Left colon (tissue), 2 donors: ENCODE measurements around the gene SCGB1A1. TPM values are rescaled to one million over a fixed set of nuclear protein-coding genes. Genes with fewer than 3 reads are reported as not detected.
"Not testable (repeated sequence)": the region's sequence is repeated elsewhere in the genome, so short reads cannot be mapped to it uniquely, and the experiment has no call there.

Experiments used
- ATAC-seq: fragments of 200-7000 bp; cut with Tn5 transposase; one replicate; pipeline ENCODE4 v1.9.1; 2020; ENCODE audit warnings: mild to moderate bottlenecking, moderate library complexity
- DNase-seq, 2 donors: peaks; one replicate each; pipeline ENCODE4 v3.0.0-alpha.2; 2020
- intact Hi-C, 2 donors: fragments of 100-400 bp; cut with DNase I in 1 of 2; cut with micrococcal nuclease in 1 of 2; formaldehyde crosslinking; loops; one replicate each; pipeline versions ENCODE4 v1.11.2 to v1.14.0; 2022; cut with DNase I, micrococcal nuclease
- long read RNA-seq: library from polyadenylated mRNA; unstranded; transcript quantifications from one replicate; pipeline ENCODE4 v2.0.0, GENCODE V29; 2021
- total RNA-seq, 2 donors: library from RNA; stranded (reverse); fragmentation: NEBNext Ultra II Directional; extraction: Animal tissue kit (Norgen Biotek cat#: 25700); gene quantifications; one replicate each; pipeline ENCODE4 v1.2.1, GENCODE V29; 2021
- donor health status: DM: no; HTN: no; CAD: no.
- donor health status: DM: yes; HTN: yes; CAD: no.

The SCGB1A1 gene, protein sequence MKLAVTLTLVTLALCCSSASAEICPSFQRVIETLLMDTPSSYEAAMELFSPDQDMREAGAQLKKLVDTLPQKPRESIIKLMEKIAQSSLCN
- not detected for total RNA-seq
- long read RNA-seq: 0 reads

DNA sequence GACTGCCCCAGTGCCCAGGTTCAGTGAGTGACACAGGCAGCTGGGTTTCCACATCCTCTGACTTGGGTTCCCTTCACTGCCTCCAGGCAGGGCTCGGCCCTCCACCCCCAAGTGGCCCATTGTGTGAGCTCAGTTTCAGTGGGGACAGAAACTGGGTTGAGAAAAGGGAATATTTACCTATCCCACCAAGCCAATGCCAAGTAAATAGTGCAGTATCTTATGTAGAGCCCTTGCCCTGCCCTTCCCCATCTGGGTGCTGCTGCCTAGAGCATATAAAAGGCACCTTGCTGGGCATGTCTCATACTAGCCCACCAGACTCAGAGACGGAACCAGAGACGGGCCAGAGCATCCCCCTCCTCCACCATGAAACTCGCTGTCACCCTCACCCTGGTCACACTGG lies at the start of gene SCGB1A1:
TSS of gene SCGB1A1 (plus strand) at position 301 of the 400 bp plus-strand sequence. CDS start at position 364, 63 bp downstream.
- no peak for ATAC-seq
- no peak for DNase-seq
- intact Hi-C loops: no loop called here

DNA sequence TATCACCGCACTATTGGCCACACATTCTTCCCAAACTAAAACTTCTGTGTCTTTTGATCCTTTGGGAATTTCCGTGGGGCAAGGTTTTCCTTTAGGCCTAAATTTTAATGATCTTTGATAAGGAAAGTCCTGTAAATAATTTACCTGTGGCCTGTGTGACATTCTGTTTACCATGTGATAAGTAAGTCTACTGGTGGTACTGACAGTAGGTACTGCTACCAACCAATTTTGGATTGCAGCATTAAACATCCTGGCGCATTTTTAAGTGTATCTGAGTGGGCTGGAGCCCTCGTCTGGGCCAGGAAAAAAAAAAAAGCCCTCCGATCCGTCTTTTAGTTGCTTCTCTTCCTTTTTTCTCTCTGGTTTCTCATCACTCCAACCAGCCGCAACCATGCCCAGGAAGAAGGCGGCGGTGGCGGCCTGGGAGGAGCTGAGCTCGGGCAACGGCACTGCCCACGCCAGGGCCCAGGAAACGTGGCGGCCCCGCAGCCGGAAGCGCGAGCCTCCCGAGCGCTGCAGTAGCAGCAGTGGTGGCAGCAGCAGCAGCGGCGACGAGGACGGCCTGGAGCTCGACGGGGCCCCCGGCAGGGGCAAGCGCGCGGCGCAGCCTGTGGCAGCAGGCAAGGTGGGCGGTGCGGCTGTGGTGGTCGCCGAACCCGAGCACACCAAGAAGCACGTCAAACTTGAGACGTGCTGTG lies 47.9 kb upstream of the SCGB1A1 start:
- peak; percentile 49 to 78 for DNase-seq
- intact Hi-C loops: no loop called here
- ATAC-seq: peak; percentile 98

DNA sequence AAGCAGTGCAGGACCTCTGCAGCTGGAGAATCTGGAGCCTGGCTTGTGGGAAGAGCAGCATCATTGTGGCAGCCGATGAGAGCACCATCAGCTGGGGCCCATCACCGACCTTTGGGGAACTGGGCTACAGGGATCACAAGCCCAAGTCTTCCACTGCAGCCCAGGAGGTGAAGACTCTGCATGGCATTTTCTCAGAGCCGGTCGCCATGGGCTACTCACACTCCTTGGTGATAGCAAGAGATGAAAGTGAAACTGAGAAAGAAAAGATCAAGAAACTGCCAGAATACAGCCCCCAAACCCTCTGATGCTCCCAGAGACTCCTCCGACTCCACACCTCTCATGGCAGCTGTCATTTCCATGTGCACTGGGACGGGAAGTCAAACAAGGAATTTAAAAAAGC lies 46.0 kb upstream of the SCGB1A1 start:
- DNase-seq: no peak
- ATAC-seq: no peak
- intact Hi-C loops: no loop called here

DNA sequence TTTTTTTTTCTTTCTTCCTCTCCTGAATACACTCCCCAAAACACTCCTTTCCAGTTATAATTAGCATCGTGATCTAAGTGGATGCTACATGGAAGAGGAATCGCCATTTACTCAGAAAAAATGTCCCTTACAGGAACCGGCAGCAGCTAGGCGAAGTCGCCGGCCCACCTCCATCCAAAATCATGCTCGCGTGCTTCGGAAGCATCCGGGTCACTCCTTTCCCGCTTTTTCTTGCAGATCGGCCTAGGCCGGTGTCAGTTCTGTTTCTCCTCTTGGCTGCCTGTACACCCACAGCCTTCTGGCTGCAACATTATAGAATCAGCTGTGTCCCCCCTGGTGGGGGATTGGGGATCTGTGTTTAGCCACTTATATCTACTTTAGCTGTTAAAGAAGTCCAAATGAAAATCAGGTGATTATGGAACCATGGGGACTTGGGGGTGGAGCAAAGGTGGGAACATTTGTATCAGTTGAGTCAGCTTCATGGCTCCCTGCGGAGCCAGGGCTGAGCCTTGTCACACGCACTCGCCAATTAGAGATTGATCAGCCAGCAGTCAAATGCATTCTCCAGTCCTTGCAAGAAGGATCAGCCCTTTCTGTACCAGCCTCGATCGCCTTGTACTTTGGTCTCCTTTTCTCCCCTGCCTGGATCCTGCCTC lies 45.2 kb upstream of the SCGB1A1 start:
- DNase-seq: no peak
- intact Hi-C loops: no loop called here
- ATAC-seq: no peak

DNA sequence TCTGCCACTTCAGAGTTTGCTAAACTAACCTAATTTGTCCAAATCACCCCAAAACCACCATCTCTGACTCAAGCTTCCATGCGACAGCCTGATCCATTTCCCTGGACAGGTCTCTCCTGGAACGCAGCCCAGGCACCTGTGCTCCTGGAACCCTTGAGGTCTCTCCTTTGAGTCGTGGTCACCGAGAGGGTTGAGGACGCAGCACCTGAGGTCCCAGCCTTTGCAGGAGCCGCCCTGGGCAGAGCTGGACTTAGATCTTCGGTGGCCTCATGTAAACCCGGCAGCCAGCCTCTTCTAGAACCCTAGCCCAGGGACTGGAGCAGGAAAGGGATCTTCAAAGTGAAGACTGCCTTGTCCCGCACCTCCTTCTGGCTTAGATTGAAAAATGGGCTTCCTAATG lies 44.0 kb upstream of the SCGB1A1 start:
- intact Hi-C loops: no loop called here
- no peak for ATAC-seq
- DNase-seq: no peak

DNA sequence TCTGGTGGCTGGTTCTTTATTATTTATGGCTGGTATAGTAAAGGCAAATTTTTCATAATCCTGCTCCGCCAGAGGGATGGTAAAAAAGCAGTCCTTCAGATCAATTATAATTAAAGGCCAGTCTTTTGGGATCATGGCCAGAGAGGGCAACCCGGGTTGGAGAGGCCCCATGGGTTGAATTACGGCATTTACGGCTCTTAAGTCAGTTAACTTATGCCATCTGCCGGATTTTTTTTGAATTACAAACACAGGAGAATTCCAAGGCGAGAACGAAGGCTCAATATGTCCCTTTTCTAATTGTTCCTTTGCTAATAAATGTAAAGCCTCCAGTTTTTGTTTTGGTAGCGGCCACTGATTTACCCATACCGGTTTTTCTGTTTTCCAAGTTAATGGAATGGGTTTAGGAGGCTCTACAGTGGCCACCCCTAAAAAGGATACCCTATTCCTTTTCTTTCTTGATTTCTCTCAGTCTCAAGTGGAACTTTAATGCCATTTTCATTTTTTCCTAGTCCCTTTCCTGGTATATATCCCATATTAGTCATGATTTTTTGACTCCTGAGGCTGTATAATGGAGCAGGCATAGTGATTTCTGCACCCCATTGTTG lies 40.3 kb upstream of the SCGB1A1 start:
- intact Hi-C loops: not testable (repeated sequence)

DNA sequence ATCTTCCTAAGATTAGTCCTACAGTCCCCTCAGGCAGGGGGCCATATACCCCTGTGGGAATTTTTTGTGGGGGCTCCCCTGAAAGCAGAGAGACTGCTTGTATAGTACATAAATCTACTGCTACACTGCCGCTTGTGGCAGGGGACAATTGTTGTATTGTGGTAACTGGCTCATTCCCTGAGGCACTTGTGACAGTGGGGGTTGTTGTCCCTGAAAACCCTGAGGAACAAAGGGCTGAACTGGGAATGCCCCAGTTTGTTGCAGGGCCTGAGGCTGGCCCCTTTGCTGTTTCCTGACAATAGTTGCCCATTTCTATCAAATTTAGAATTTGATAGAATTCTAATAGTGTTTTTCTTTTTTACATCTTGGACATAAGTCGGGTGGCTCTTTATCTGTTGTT lies 39.2 kb upstream of the SCGB1A1 start:
- DNase-seq, intact Hi-C loops, ATAC-seq: not testable (repeated sequence)

More for the DNA sequence above, 40.3 kb upstream of the SCGB1A1 start:
- ATAC-seq, DNase-seq: not testable (repeated sequence)

DNA sequence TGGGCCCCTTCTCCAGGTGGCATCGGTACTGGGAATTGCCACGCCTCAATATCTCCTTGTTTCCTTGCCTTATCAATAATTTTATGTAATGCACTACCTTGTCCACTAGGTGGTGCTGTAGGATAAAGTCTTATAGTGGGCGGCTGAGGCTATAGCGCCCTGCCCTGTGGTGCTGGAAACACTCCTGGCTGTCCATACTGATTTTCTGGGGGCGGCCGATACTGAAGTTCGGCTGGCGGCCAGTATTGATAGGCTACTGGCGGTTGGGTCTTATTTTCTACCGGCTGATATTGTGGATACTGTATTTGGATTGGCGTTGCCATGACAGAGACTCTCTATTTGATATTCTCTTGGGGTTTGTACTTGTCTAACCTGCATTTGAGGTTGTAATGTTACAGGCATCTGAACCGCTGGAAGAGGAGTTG lies 38.0 kb upstream of the SCGB1A1 start:
- intact Hi-C loops: not testable (repeated sequence)
- ATAC-seq (peak; percentile 80), DNase-seq (peak in 1 of 2 donors; percentile 54)

DNA sequence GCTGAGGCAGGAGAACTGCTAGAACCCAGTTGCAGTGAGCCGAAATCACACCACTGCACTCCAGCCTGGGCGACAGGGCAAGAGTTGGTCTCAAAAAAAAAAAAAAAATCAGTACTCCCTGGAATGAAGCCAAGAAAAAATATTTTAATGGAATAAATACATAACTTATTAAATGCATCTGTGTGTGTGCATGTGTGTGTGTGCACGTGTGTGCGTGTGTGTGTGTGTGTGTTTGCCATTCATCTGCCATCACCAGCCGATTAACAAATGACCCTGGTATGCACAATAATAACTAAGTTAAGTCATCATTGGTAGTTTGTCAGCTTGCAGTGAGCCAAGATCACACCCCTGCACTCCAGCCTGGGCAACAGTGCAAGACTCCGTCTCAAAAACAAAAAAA lies 35.0 kb upstream of the SCGB1A1 start:
- intact Hi-C loops: no loop called here
- ATAC-seq: no peak

DNA sequence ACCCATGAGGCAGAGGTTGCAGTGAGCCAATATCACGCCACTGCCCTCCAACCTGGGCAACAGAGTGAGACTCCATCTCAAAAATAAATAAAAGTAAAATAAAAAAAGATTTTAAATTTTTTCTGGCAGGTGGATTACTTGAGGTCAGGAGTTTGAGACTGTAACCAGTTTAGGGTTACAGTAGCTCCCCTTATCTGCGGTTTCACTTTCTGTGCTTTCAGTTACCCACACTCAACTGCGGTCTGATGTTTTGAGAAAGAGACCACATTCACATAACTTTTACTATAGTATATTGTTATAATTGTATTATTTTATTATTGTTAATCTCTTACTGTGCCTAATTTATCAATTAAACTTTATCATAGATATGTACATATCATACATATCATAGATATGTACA lies 32.8 kb upstream of the SCGB1A1 start:
- intact Hi-C loops, ATAC-seq, DNase-seq: not testable (repeated sequence)

More for the DNA sequence above, 35.0 kb upstream of the SCGB1A1 start:
- DNase-seq: no peak

DNA sequence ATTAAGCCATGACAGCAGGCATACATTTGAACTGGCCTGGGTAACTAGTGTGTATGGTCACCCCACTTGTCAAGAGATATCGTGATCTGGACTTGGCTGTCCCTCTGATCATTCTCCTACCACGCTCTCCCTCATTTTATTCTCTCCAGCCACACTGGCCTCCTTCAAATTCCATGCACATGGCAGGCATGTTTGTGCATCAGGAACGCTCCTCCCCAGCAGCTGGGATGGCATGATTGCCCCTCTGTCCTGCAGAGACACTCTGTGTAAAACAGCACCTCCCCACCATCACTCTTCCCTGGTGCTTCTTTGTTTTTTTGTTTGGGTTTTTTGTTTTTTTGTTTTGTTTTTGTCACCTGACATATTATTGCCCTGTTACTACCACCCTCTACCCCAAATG lies 31.5 kb upstream of the SCGB1A1 start:
- DNase-seq (no peak), ATAC-seq (no peak)
- intact Hi-C loops: no loop called here

DNA sequence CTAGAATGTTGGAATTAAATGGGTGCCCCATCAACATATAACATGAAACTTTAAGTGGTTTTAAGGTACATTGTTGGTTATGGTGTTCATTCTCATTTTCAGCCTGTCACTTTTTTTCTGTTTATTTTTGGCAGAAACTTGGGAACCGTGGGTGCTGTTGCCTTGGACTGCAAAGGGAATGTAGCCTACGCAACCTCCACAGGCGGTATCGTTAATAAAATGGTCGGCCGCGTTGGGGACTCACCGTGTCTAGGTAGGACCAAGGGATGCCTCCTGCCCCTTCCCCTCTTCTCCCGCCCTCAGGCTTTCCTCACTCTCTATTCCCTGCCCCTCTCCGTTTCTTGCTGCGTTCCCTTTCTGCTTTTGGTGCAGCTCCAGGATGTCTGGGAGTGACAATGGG lies 29.8 kb upstream of the SCGB1A1 start:
- ATAC-seq (no peak), DNase-seq (no peak)
- intact Hi-C loops: no loop called here

DNA sequence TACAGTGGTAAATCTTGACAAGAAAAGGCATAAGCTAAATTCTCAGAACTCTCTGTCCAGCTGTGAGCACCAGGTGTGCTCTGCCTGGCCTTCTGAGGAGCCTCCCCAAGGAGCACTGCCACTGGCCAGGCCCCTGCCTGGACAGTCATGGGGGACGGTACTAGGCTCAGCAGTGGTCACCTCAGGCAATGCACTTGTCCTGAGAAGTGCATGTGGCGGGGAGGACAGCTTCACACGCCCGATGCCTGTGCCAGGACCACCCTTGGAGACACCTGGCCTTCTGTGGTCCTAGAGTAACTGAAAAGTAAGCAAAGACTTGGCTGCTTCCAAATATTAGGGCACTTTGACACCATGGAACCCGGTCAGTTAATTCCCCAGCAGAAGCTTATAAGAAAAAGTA lies 28.6 kb upstream of the SCGB1A1 start:
- no peak for ATAC-seq
- DNase-seq: no peak
- intact Hi-C loops: loop anchor here in 1 of 2 donors (10.0 kb wide), 2 partner anchors 165 to 305 kb away; no protein-coding TSS in a partner anchor

DNA sequence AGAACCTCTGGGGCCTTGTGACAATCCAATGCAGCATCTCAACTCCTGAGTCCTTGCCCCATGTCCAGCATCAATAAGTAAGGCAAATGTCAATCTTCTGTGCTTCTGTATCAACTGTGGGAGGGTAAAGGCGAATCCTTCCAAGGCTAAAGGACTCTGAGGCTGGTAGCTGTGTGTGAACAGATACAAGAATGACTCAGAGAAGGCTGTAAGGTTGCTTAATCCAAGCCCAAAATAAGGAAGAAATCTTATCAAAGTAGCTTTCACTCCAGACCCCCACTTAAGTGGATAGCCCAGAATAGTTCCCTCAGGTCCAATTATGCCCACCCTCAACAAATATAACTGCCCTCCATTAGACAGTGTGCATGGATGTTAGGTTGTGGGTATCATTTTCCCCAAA lies 28.1 kb upstream of the SCGB1A1 start:
- intact Hi-C loops: loop anchor here in 1 of 2 donors (10.0 kb wide), 2 partner anchors 164 to 304 kb away; no protein-coding TSS in a partner anchor
- ATAC-seq: no peak
- no peak for DNase-seq

DNA sequence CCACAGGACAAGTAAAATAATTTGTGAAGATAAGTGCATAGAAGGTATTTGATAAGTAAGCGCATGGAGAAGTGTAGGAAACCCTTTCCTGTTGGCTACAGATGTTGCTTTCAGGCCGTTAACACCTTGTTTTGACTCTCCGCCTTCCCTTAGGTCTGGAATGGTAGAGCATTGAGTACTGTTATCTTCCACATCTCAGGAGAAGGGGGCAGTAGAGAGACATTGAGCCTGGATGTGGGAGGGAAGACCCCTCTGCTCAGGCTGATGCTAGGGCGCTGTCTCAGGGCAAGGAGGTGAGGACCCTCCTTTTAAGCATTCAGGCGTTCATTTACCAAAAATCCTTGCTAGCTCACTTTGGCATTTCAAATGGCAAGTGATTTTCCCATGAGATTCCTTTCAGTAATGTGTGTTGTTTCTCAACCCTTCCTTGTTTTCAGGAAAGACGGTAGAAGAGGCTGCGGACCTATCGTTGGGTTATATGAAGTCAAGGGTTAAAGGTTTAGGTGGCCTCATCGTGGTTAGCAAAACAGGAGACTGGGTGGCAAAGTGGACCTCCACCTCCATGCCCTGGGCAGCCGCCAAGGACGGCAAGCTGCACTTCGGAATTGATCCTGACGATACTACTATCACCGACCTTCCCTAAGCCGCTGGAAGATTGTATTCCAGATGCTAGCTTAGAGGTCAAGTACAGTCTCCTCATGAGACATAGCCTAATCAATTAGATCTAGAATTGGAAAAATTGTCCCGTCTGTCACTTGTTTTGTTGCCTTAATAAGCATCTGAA lies 27.0 kb upstream of the SCGB1A1 start:
- no peak for ATAC-seq
- no peak for DNase-seq
- intact Hi-C loops: loop anchor here in 1 of 2 donors (10.0 kb wide), 2 partner anchors 163 to 303 kb away; no protein-coding TSS in a partner anchor

DNA sequence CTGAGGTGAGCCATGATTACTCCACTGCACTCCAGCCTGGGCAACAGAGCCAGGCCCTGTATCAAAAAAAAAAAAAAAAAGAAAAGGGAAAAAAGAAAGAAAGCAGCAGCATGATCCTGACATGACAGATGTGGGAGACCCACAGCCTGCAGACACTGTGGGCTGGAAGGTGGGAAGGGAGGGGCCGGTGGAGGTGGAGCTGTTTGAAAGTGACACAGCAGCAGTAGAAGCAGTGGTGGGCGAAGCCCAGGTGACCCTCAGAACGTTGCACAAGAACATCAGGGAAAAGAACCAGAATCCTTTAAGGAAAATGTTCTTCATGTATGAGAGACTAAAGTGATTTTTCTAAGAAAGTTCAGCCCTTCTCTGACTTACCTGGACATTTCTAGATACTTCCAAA lies 26.3 kb upstream of the SCGB1A1 start:
- no peak for ATAC-seq
- intact Hi-C loops: loop anchor here in 1 of 2 donors (10.0 kb wide), 2 partner anchors 162 to 302 kb away; no protein-coding TSS in a partner anchor
- DNase-seq: no peak

DNA sequence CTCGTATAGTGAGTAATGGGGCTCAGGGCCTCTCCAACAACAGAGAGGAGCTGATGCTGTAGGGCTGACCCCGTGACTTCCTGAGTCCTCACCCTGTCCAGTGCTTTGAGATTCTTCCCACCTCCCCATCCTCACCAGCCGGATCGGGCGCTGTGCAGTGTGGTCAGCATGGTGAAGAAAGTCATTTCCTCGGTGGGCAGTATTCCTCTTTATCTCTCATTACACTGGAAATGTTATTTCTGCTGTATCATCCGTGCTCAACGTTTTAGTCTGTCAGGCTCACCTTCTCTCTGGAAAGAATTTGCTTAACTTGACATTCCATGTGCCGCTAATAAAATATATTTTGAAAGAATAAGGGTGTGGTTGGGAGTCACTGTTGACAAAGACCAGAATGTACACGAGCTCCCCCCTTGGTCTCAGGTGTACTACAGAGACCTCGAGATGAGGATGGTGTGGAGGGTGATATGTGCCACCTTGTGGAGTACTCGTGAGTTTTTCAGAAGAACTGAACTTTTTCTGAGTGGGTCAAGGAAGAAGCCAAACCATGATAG lies 25.7 kb upstream of the SCGB1A1 start:
- ATAC-seq (peak; percentile 66), DNase-seq (no peak)
- intact Hi-C loops: loop anchor here in 1 of 2 donors (10.0 kb wide), 2 partner anchors 162 to 302 kb away; no protein-coding TSS in a partner anchor

DNA sequence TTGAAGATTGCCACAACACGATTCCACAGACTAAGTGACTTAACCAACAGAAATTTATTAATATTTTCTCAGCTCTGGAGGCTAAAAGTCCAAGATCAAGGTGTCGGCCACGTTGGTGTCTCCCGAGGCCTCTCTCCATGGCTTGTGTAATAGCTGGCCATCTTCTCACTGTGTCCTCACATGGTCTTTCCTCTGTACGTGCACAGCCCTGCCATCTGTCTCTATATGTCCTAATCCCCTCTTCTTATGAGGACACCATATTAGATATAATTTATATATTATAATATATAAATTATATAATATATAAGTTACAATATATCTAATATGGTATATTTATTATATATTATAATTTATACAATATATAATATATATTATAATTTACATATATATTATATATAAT lies 25.1 kb upstream of the SCGB1A1 start:
- DNase-seq (no peak), ATAC-seq (no peak)
- intact Hi-C loops: loop anchor here in 1 of 2 donors (10.0 kb wide), 2 partner anchors 161 to 301 kb away; no protein-coding TSS in a partner anchor
